Midbrain (tissue), 1 donor: Measurements from ENCODE around the gene SEC11A.
"Not testable (repeated sequence)": the region's sequence is repeated elsewhere in the genome, so short reads cannot be mapped to it uniquely, and the experiment has no call there.

Source experiments
- DNase-seq: peaks from one replicate; lab custom pipeline; 2025; lab: John Stamatoyannopoulos, UW

Gene SEC11A

DNA sequence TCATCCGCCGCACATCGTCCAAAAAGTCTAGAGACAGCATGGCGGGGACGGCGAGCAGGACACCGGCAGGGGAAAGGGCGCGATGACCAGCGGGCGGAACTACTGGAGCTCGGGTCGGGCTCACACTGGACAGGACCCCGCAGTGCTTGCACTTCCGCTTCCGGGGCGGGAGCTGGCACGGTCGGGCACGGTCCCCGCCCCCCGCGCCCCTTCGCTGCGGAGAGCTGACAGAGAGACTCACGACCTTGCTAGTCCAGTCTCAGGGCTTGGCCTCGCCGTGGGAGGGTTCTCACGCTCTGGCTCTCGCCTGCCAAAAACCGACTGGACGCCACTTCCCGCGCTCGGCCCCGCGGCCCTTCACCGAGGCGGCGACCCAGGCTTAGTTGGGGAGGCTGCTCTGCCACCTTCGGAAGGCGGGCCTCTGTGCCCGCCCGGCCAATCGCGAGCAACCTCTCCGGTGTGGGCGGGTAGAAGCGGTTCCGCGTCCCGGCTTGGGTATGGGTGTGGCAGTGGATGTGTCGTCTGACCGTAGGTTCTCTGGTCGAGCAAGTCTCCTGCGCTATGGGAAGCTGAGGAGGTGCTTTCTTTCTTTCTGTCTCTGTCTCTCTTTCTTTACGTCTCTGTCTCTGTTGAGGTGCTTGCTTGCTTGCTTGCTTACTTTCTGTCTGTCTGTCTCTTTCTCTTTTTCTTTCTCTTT, at the start of gene SEC11A:
SEC11A (minus strand) TSS at position 104 of the 697 bp plus-strand sequence; CDS start at position 40, 64 bp downstream.
- peak; percentile 96 for DNase-seq

DNA sequence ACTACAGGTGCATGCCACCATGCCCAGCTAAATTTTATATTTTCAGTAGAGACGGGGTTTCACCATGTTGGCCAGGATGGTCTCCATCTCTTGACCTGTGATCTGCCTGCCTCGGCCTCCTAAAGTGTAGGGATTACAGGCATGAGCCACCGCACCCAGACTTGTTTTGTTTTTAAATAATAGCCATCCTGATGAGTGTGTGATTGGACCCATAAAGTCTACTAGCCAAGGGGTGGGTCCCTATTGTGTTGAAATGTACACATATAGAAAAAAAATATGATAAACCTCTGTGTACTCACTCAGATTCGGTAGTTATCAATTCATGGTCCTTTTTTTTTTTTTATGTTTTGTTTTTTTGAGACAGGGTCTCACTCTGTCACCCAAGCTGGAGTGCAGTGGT, 49.7 kb upstream of the SEC11A start:
- no peak for DNase-seq

DNA sequence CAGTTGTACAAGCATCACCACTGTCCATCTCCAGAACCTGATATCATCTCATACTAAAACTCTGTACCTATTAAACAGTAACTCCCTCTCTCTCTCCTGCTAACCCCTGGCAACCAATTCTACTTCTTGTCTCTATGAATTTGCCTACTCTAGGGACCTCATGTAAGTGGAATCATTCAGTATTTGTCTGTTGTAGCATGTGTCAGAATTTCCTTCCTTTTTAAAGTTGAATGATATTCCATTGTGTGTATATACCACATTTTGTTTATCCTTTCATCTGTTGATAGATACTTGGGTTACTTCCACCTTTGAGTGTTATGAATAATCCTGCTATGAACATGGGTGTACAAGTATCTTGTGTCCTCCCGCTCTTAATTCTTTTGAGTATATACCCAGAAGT, 49.0 kb upstream of the SEC11A start:
- no peak for DNase-seq

DNA sequence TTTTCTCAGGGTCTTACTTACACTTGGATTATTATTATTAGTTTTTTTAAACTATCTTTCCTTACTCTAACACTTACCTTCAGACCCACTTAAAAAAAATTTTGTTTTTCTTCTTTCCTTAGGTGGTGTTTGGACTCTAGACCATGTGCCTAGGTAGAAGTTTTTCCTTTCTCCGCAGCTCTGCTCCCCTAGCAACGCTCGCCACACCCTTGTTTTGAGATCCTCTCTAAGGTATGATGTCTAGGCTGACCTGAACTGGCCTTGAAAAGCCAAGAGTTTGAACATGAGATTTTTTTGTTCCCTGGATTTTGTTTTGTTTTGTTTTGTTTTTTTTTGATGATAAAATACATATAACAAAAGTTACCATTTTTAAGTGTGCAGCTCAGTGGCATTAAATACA, 48.6 kb upstream of the SEC11A start:
- DNase-seq: no peak

DNA sequence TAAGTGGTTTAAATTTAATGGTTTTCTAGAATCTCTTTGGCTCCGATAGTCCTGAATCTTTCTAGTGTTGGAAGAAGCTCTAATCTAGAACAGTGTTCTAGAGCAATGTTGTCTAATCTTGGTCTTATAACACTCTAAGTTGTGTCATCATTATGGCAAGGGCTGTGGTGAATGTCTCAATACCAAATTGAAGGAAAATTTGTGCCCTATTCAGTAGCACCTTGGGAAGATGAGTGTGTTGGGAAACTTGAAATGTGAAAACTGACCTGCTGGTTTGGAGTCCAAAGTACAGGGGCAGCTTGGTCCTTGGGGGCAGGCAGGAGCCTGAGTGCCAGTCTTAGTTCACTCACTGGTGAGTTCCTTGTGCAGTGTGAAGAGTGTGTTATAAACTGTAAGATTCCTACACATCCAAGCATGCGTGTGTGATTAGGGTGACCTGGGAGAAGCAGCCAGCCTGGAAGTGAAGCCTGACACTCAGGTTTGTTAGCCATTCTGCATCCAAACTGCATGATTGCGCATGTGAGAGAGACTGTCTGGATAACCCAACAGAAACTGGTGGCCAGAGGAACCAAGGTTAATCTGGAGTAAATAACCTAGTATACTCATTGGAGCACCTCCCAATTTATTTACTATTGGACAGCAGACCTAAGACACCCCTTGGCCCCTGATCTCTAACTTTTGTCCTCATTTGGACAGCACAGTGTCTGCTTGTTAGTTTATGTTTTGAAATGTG, 47.1 kb upstream of the SEC11A start:
- DNase-seq: no peak

DNA sequence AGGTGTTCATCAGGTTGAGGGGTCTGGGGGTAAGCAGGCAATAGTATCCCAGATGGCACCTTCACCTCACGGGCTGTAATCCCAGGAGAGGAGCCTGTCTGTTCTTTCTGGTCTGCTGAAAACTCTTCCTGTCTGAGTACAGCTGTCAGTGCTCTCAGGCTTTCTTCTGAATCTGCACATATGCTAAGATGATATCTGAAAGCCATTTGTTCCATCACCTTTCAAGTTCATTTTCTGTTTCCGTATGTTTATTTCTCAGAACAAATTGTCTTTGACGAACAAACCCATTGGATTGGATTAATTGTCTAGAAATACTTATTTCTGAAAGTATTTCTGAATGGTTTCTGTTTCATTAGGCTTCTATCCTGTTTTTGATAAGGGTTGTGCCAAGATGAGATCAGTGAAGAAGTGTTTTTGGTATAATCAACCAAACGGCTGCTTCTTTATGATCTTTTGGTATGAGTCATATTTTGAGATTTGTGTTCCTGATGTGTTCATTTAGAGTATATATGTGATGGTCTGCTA, 45.7 kb upstream of the SEC11A start:
- no peak for DNase-seq

DNA sequence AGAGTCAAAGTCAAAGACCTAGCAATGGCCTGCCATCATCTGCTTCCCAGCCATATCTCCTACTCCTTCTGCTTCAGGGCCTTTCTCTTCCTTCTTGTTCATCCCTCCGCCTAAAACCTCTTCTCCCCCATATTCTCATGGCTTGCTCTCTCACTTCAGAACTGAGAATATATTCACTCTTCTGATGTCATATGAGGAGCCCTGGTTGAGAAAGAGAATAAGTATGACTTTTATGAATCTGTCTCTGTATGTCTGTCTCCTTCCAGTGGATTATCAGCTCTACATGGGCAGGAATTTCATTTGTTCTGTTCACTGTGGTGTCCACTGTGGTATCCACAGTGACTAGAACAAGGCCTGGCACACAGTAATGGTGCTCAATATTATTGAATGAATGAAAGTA, 44.3 kb upstream of the SEC11A start:
- DNase-seq: no peak

DNA sequence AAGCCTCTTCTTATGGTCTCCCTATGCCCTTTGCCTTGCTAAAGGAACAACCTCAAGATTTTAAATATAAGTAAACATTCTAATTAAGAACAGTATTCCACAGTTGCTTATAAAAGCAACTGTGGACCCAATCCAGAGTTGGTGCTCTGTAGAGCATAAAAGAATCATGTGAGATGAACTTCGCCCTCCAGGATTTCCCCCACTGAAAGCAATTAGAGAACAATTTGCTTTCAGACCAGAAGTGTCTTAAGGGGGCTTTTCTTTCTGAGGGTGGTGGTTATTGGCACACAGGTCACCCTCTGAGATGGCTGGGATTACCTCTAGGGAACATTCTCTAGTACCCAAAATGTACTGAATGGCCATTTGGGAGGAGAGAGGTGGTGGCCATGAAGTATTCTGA, 43.1 kb upstream of the SEC11A start:
- no peak for DNase-seq

DNA sequence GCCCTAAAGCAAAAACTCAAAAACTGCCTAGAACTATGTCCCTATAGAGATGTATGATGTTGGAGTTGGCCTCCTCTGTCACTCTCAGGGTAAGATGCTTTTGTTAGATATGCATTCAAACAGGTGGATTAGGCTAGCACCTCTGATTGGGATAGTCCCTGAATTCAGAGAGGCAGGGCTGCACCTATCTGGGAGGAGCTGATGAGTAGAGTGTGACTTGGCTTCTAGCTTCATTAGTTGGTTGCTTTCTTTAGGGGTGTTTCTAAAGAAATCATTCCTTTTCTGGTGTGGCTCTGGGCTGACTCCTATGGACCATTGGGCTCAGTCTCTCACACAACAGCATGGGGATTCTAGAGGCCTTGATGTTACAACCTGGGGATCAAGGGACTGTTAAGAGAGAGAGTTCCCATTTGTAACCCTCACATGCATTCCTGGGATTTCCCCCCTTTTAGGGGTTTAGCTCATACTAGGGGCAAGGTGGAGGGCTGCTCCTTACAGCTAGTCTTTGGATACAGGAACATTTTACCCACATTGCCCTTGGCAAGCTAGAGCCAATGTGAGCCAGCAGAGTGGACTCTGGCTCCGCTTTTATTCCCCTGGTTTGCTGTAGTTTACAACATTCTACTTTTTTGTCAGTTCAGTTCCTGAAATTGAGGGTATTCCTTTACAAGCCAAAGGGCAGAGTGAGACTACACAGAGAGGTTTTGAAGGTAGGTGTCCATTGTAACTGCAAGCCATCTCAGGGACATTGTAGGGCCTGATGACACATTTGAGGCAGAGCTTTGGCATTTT, 40.0 kb upstream of the SEC11A start:
- DNase-seq: no peak

DNA sequence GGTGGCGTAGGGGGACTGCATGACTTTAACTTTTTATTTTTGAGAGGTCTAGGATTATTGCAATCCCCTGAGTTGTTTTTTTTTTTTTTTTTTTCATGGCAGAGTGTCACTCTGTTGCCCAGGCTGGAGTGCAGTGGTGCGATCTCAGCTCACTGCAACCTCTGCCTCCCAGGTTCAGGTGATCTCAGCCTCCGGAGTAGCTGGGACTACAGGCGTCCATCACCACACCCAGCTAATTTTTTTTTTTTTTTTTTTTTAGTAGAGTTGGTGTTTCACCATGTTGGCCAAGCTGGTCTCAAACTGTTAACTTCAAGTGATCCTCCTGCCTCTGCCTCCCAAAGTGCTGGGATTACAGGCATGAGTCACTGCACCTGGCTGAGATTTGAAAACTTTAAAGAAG, 39.0 kb upstream of the SEC11A start:
- not testable (repeated sequence) for DNase-seq

DNA sequence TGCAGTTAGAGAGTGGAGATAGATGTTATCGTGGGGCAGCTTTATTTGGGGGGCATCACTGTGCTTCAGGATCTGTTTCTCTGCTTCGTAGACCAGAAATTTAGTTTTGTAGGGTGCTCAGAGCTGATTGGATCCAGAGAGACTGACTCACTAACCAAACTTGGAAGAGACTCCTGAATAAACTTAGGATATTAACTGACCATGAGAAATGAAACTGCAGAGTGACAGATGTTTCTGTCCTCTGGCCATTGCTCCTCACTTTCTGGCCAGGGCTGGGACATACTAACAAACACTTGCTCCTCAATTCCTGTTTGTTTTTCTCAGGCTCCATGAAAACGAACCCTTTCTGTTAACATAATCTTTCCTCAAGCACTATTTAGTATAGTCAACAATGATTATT, 36.8 kb upstream of the SEC11A start:
- no peak for DNase-seq

DNA sequence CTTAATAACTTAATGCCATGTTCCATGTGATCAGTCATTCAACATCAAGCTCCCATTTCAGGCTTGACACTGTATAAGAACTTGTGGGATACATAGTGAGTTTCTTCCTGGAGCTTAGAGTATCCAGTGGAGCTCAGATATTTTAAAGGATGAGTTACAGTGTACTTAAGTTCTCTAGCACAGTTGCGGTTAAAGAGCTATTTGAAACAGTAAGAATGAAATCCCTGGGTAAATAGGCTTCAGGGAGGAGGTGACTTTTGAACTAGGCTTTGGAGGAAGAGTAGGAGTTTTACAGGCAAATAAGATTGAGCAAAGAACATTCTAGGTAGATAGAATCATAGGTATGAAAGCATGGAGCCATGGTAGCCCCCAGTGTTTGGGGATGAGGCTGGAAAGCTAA, 36.3 kb upstream of the SEC11A start:
- DNase-seq: no peak

DNA sequence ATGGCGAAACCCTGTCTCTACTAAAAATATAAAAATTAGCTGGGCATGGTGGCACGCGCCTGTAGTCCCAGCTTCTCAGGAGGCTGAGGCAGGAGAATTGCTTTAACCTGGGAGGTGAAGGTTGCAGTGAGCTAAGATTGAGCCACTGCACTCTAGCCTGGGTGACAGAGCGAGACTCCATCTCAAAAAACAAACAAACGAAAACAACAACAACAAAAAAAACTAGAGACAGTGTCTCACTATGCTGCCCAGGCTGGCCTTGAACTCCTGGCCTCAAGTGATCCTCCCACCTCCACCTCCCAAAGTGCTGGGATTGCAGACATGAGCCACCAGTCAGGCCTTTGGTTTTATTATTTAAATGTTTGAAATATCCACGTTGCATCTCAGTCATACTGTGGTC, 35.8 kb upstream of the SEC11A start:
- not testable (repeated sequence) for DNase-seq

DNA sequence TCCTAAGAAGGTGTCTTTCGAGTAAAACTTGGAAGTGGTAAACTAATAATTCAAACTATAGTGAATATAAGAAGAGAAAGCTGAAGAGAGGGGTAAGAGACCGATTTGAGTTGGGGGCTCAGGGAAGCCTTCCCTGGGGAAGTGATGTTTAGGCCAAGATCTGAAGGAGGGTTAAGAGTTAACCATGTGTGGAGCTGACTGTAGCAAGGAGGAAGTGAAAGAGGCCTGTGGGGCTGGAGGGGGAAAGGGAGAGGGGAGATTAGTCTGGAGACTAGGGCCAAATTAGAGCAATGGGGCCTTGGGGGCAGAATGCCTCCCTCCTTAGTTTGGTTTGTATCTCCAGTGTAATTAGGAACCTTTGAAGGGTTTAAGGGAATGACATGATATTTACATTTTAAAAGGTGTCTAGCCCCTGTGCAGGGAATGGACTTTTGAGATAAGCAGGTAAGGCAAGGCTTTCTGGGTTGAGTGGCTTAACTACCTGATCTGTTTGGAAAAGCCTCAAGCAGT, 34.7 kb upstream of the SEC11A start:
- no peak for DNase-seq

DNA sequence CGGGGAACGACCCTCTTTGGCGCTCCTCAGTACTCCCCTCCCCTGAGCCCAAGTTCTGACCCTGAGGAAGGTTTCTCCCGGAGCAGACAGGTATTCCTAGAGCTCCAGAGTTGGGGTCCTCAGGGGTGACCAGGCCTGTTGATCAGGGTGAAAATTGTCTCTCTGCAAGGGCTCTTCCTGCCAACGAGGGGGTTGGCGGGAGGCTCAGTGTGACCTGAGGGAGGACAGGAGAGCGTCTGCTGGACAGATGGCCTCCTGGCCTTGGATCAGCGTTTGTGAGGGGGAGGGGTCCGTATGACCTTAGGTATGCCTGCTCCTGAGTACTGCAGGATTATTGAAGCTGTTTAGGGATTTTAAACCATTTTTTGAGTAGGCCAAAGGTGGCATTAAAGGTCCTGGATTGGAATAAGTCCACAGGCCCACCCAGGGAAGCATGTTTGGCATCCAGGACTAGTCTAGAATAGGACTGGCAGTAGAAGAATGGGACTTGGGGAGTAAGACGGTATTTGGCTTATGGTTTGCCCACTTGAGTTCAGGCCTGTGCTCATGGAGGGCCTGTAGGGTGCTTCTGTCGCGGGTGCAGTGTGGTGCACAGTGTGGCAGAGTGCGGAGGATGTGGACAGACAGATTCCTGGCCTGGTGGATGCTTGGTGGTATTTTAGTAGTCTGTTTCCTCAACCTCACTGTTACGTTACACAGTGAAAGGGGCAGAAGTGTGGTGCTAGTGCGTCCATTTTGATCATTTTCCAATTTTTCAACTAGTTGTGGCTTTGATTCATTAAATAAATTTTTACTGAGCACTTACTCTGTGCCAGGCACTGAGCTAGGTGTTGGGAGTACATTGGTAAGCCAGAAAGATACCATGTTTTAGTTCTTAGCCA, 33.4 kb upstream of the SEC11A start:
- DNase-seq: no peak

DNA sequence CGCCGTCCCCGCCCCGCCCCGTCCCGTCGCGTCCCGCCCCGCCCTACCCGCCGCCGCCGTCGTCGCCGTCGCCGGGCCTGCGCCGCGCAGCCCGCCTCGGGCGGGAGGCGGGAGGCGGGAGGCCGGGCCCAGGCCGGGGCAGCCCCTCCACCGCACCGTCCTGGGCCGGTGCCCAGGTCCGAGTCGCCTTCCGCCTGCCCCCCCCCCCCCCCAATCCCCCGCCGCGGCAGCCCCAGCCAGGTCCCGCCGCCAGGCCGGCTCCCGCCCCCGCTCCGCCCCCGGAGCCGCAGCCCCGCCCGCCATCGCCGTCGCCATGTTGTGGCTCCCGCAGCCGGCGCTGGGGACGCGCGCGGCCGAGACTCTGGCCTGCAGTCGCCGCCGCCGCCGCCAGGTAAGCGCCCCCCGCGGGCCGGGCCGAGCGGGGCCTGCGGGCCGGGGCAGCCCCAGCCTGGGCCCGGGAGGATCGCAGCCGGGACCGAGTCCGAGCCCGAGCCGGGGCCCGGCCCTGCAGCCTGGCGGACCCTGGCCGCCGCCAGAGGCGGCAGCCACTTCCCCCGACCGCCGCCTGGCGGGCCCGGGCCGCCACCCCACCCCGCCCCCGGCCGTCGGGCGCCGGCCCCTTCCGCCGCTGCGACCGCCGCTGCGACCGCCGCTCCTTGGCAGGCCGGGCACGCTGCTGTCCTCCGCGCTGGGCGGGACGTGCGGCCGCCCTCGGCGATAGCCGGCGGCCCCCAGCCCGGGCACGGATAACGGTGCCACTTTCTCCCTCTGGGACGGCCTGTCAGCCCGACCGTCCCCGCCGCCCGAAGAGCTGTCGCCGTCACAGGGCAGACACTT, 32.6 kb upstream of the SEC11A start, which contains the start of gene ZNF592:
ZNF592 (plus strand) TSS at position 319 of the 837 bp plus-strand sequence. CDS start 34,084 bp downstream, outside the sequence.
- peak; percentile 81 for DNase-seq

DNA sequence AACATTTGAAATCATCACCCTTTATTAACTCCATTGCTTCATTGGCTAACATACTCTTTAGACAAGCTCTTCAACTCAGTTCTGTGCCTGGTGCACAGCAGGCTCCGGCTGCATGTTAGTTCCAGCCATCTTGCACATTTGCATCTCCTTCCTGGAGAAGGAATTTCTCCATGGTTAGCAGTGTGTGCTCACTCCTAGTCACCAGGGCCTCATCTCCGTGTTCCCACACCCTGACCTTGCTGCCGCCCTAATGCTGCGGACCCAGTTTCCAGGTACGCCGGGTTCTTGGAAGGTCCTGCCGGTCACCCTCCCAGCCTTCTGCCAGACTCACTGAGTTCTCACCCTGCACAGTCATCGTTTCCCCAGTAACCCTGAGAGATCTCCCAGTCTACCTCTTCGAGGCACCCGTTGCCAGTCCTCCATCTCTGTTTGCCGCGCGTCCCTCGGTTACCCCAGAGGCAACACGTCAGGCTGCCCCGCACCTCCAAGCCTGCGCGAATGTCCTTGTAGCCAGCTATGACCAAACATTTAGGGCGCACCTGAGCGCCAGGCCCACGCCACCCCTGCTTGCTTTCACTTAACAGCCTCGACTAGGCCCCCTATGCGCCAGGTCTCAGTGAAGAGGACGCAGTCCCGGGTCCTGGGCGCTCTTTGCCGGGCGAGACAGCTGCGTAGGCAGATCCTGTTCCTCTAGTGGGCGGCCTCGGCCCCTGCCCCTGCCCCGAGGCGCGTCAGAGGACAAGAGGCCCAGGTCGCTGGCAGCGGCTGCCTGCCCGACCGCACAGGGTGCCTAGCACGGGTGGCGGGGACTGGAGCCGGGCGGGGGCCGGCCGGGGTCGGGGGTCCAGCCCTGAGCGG, 31.7 kb upstream of the SEC11A start:
- DNase-seq: peak; percentile 81

DNA sequence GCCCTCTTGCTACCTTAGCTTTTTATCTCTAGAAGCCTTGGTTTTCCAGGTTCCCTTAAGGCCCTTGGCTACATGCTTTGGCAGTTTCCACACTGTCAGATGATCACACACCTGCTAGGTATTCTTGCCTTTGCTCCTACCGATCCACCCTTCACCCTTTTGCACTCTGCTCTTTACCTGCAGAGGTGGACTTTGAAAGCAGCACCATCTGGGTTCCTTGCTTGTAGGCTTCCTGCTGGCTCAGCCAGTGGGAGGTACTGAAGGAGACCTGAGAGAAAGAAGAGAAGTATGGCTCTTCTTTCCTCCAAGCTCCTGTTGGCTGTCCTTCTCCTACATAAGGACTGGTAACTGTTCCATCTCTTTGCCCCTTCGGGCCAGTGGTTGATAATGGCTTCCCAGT, 25.2 kb upstream of the SEC11A start:
- DNase-seq: no peak

DNA sequence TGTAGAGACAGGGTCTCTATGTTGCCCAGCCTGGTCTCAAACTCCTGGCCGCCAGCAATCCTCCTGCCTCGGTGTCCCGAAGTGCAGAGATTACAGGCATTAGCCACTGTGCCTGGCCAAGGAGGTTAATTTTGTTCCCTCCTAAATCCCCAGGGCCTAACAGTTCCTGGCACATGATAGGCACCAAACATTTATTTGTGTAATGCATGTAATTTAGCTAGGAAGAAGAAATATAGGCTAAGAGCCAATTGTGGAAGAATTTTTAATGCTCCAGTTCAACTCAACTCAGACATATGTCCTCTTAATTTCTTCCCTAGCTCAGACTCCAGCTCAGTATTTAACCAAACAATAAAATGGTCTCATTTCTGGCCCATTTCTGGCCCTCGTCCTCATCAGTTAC, 24.8 kb upstream of the SEC11A start:
- no peak for DNase-seq
